ENCODE data around the gene BIN2. TPM values are rescaled to one million over a fixed set of nuclear protein-coding genes. Genes with fewer than 3 reads are reported as not detected.

Gene BIN2
- total and polyA plus RNA-seq, 9 of the 15 experiments (the other 6 are each of a cell fraction or from before 2014, with no cell fraction given): 0.04 to 0.39 (median 0.25) TPM; not detected in 1

GRCh38 chr12:51345681-51346080, 21.7 kb upstream of the BIN2 start (continued):
- TF ChIP-seq VEZF1 (CRISPR knock-in tag; IDR thresholded peaks at IDR 0.05) (no peak), ZNF561 (CRISPR knock-in tag; conservative IDR thresholded peaks at IDR 0.05) (no peak), ILK (tag; IDR thresholded peaks at IDR 0.05; ENCODE audit: borderline replicate concordance, low read depth) (no peak), NFXL1 (CRISPR knock-in tag; IDR thresholded peaks at IDR 0.05) (no peak), RAD51 (IDR thresholded peaks at IDR 0.05; ENCODE audit: borderline replicate concordance, low read depth) (no peak), TEAD1 (CRISPR knock-in tag; IDR thresholded peaks at IDR 0.05) (no peak), ETV1 (tag; conservative IDR thresholded peaks at IDR 0.05; ENCODE audit: low read depth) (no peak), GTF2B (IDR thresholded peaks at IDR 0.05; ENCODE audit: extremely low read depth, insufficient read length) (no peak), ZBTB5 (IDR thresholded peaks at IDR 0.05) (no peak), MAX (CRISPR knock-in tag; IDR thresholded peaks at IDR 0.05) (no peak), ZNF316 (IDR thresholded peaks at IDR 0.05) (peak; percentile 38; the same call in 1 of the 2 replicates), ARID1B (IDR thresholded peaks at IDR 0.05) (no peak), ZKSCAN1 (IDR thresholded peaks at IDR 0.05; ENCODE audit: low read depth, low read length) (no peak), C11orf30 (IDR thresholded peaks at IDR 0.05; ENCODE audit: low read depth) (peak; percentile 42), ZNF75A (CRISPR knock-in tag; IDR thresholded peaks at IDR 0.05) (no peak), HMBOX1 (IDR thresholded peaks at IDR 0.05) (no peak), RFX5 (IDR thresholded peaks at IDR 0.05; ENCODE audit: low read depth, low read length) (no peak), FOXP1 (CRISPR knock-in tag; IDR thresholded peaks at IDR 0.05) (no peak), TSHZ1 (CRISPR knock-in tag; IDR thresholded peaks at IDR 0.05) (no peak), PHB2 (IDR thresholded peaks at IDR 0.05; ENCODE audit: low read depth) (no peak), SPI1 (IDR thresholded peaks at IDR 0.05; ENCODE audit: borderline replicate concordance, low read depth, low read length) (0 out of 2 replicates have a peak, but pooled peaks have one; percentile 35)

All from K562 (cell line).